Uterus (tissue), 2 donors: ENCODE data around the gene DLK2.

Experiments
- CTCF ChIP-seq, 4 experiments: fragments of 200-600 bp in 2 of 4; fragments of 450-650 bp in 2 of 4; sonication (generic) in 2 of 4; IDR thresholded peaks; one replicate each; pipeline ENCODE4 v1.5.1; 2016 to 2019; ENCODE audit warnings: antibody characterized with exemption in 4 of 4, mild to moderate bottlenecking in 2 of 4, moderate library complexity in 1 of 4
- POLR2A ChIP-seq, 2 donors: fragments of 450-650 bp; IDR thresholded peaks; one replicate each; pipeline ENCODE4 v1.6.1; 2016; ENCODE audit warnings: antibody characterized with exemption in 2 of 2, mild to moderate bottlenecking in 1 of 2, moderate library complexity in 1 of 2

DNA sequence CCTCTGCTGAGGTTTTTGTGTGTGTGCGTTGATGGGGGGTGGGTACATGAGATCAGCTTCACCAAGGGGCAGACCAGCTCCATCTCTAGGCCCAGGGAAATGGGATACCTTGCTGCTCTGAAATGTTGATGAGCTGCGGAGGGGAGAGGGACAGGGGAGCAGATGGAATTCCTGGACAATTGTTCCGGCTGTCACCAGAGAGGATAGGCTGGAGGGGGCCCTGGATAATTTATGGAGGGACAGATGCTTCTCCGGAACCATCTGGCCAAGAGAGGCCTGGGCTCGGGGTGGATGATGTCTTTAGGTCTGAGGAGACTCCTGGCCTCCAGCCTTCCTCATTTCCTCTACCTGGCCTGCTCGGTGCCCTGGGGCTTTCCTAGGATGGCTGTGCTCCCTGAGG lies 20.2 kb upstream of the DLK2 start:
- TF ChIP-seq CTCF (IDR thresholded peaks at IDR 0.05) (no peak), POLR2A (IDR thresholded peaks at IDR 0.05) (no peak)
